Panc1 (cell line): ENCODE measurements around the gene C14orf93. TPM values are rescaled to one million over a fixed set of nuclear protein-coding genes. Genes with fewer than 3 reads are reported as not detected.

ENCODE experiments used
- ATAC-seq: fragments of 200-7000 bp; cut with Tn5 transposase; 2 replicates; pipeline ENCODE4 v1.9.1; 2020; ENCODE audit warnings: mild to moderate bottlenecking, moderate library complexity
- BruUV-seq: library from RNA; stranded (reverse); fragments of 400-500 nt; replicated peaks from 2 replicates; lab custom pipeline; 2021; lab: Mats Ljungman, UMichigan
- CTCF ChIA-PET: fragments of 300-600 bp; sonication (Branson Sonifier 250); formaldehyde crosslinking; loops from one replicate; lab custom pipeline; 2022; ENCODE audit warnings: antibody characterized with exemption; lab: Charles Lee
- POLR2A ChIA-PET: fragments of 300-600 bp; sonication (Branson Sonifier 250); formaldehyde crosslinking; loops from one replicate; lab custom pipeline; 2022; ENCODE audit warnings: antibody characterized with exemption; lab: Charles Lee
- DNase-seq: peaks from one replicate; pipeline ENCODE4 v3.0.0-alpha.2; 2010; ENCODE audit warnings: low read depth, low spot score
- H3K27ac ChIP-seq: 2 replicates; pipeline ENCODE4 v1.5.1; 2011; ENCODE audit warnings: mild to moderate bottlenecking, low read length, inconsistent platforms
- H3K27me3 ChIP-seq: fragments of 200-500 bp; sonication (Bioruptor generic); 2 replicates; pipeline ENCODE4 v1.6.0; 2014; ENCODE audit warnings: low read length, inconsistent platforms; ENCODE audit not compliant: control insufficient read depth, insufficient read depth
- H3K36me3 ChIP-seq: fragments of 200-500 bp; sonication (Bioruptor generic); 2 replicates; pipeline ENCODE4 v1.5.1; 2014; ENCODE audit warnings: inconsistent platforms, mild to moderate bottlenecking, low read length, moderate library complexity; ENCODE audit not compliant: control insufficient read depth, insufficient read depth
- H3K4me1 ChIP-seq: 2 replicates; pipeline ENCODE4 v1.5.1; 2011; ENCODE audit warnings: inconsistent platforms, mild to moderate bottlenecking, low read length, moderate library complexity; ENCODE audit not compliant: control insufficient read depth, insufficient read depth
- H3K4me3 ChIP-seq, 2 experiments: 2 replicates each; pipeline ENCODE4 v1.5.1; 2011 to 2012; ENCODE audit warnings: low read depth in 2 of 2, low read length in 2 of 2, mild to moderate bottlenecking in 2 of 2, inconsistent platforms in 1 of 2, moderate library complexity in 1 of 2
- H3K9me3 ChIP-seq: fragments of 200-500 bp; sonication (Bioruptor generic); 2 replicates; pipeline ENCODE4 v1.5.1; 2014; ENCODE audit warnings: low read depth, mild to moderate bottlenecking, inconsistent platforms, low read length, moderate library complexity; ENCODE audit not compliant: control insufficient read depth, insufficient read depth
- CTCF ChIP-seq: fragments of 450-650 bp; IDR thresholded peaks from 2 replicates; pipeline ENCODE4 v1.5.1; 2017; ENCODE audit warnings: mild to moderate bottlenecking
- POLR2AphosphoS5 ChIP-seq: IDR thresholded peaks from 2 replicates; pipeline ENCODE4 v1.6.1; 2012; ENCODE audit warnings: mild to moderate bottlenecking, low read depth, low read length, moderate library complexity
- REST ChIP-seq, 2 experiments: IDR thresholded peaks; 2 replicates each; pipeline ENCODE4 v1.6.1; 2011 to 2012; ENCODE audit warnings: low read depth in 2 of 2, control low read depth in 1 of 2, low read length in 1 of 2, mild to moderate bottlenecking in 1 of 2, moderate library complexity in 1 of 2; ENCODE audit not compliant: insufficient read depth in 1 of 2
- SIN3A ChIP-seq: IDR thresholded peaks from 2 replicates; pipeline ENCODE4 v1.6.1; 2012; ENCODE audit warnings: low read depth, mild to moderate bottlenecking, low read length, moderate library complexity, borderline replicate concordance; ENCODE audit not compliant: insufficient read depth
- TCF7L2 ChIP-seq: IDR thresholded peaks from 2 replicates; pipeline ENCODE4 v1.6.1; 2011; ENCODE audit warnings: mild to moderate bottlenecking, low read depth, low read length, inconsistent platforms
- in situ Hi-C: cut with HindIII; loops from 2 replicates; pipeline ENCODE4 v1.10.0; 2016; ENCODE audit warnings: low sequenced_read_pairs, low pct_unique_long_range_greater_than_20kb
- intact Hi-C: fragments of 100-400 bp; cut with micrococcal nuclease; formaldehyde crosslinking; loops from one replicate; pipeline ENCODE4 v1.10.0; 2022; ENCODE audit not compliant: unreplicated experiment
- total RNA-seq: library from RNA; stranded (reverse); gene quantifications from one replicate; pipeline ENCODE4 v1.2.1, GENCODE V29; 2021; ENCODE audit not compliant: unreplicated experiment

The C14orf93 gene
- total RNA-seq, 1 experiment from 2014 or later: 5.6 TPM

GRCh38 chr14:23035303-23036144, 25.6 kb upstream of the C14orf93 start:
- Histone ChIP-seq H3K36me3 (peaks cover 8% of the 10 kb centered on the region), H3K4me3 (peak overlapping the region; percentile 72 to 90), H3K9me3 (no peaks in the 10 kb centered on the region), H3K27ac (peak overlapping the region; percentile 98), H3K4me1 (no peaks in the 10 kb centered on the region; the same call in 1 of the 2 replicates), H3K27me3 (no peaks in the 10 kb centered on the region)
- no peak for ATAC-seq
- DNase-seq: no peak
- in situ Hi-C loops: no loop called here
- CTCF ChIA-PET: no interaction called here
- BruUV-seq: no TSS peak
- POLR2A ChIA-PET: no interaction called here
- intact Hi-C loops: no loop called here
- no peak for TF ChIP-seq CTCF
- TF ChIP-seq SIN3A: no peak
- TF ChIP-seq REST (IDR thresholded peaks at IDR 0.05; ENCODE audit: insufficient read depth in 1 of 2, low read depth in 2 of 2, low read length in 1 of 2): no peak
- no peak for TF ChIP-seq TCF7L2
- TF ChIP-seq POLR2AphosphoS5: no peak

- in situ Hi-C loops (no loop called here), intact Hi-C loops (no loop called here)
- H3K27me3 ChIP-seq: no peaks in the 10 kb centered on the region
- H3K27ac ChIP-seq: peak within 1 kb of the TSS; percentile 98
- DNase-seq: peak; percentile 84
- ChIA-PET CTCF (no interaction called here), POLR2A (no interaction called here)
- H3K9me3 ChIP-seq: no peaks in the 10 kb centered on the region
- no peaks in the 10 kb centered on the region; the same call in 1 of the 2 replicates for H3K4me1 ChIP-seq
- peaks cover 8% of the 10 kb centered on the region for H3K36me3 ChIP-seq
- ATAC-seq: peak; percentile 98
- peak within 1 kb of the TSS; percentile 72 to 90 for H3K4me3 ChIP-seq
- no peak for TF ChIP-seq TCF7L2
- TF ChIP-seq REST (IDR thresholded peaks at IDR 0.05; ENCODE audit: insufficient read depth in 1 of 2, low read depth in 2 of 2, low read length in 1 of 2): no peak
- peak; percentile 72 for TF ChIP-seq POLR2AphosphoS5
- no TSS peak for BruUV-seq
Observed at GRCh38 chr14:23034498-23035302, 24.8 kb upstream of the C14orf93 start, which contains the start of gene PSMB5. TSS of gene PSMB5 (minus strand) at chr14:23034900. CDS start at chr14:23034881, 19 bp downstream.
